Stimulated activated CD8-positive, alpha-beta memory T cell treated with anti-CD3 and anti-CD28 coated beads, Interleukin-15, amount 100 ng/mL, for 24 hours (primary cell): ENCODE measurements around the gene NOS1.
"Not testable (repeated sequence)": the region's sequence is repeated elsewhere in the genome, so short reads cannot be mapped to it uniquely, and the experiment has no call there.

Source experiments
- DNase-seq: peaks from one replicate; pipeline ENCODE4 v3.0.0-alpha.2; 2020; ENCODE audit warnings: low read depth

Gene NOS1

GRCh38 chr12:117361347-117361751 is at the start of gene NOS1:
Gene NOS1, minus strand, starts transcription at chr12:117361626. Its CDS starts 30,557 bp downstream, at chr12:117331069.
- no peak for DNase-seq

GRCh38 chr12:117409286-117409685 is 47.9 kb upstream of the NOS1 start:
- no peak for DNase-seq

GRCh38 chr12:117408161-117408791 is 46.9 kb upstream of the NOS1 start:
- no peak for DNase-seq

- no peak for DNase-seq
Measured at GRCh38 chr12:117404940-117405339, 43.5 kb upstream of the NOS1 start.

DNA sequence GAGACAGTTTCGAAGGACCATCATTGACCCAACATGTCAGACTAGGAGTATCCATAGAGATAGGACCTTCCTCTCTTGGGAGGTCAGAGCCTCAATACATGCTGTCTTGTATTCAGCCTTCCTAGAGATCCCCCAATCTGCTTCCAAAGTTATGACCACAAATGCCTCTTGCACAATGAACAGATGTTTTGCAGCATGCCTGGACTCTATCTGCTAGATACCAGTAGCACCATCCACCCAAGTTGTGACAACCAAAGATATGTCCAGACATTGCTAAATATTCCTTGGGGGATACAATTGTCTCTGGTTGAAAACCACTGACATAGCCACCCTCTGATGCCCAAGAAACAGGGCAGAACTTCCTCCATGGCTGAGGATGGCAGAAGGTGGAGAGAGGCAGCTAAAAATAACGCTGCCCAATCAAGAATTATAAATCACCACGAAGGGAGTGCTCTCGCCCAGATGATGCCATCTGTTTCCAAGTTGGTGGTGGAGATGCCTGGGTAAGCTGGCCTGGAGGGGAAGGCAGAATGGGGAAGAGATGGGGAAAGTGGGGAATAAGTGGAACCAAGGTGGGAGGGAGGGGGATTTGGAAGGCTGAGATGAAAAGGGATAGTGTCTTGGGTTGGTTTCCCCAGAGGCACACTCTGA is 42.9 kb upstream of the NOS1 start:
- DNase-seq = no peak

DNA sequence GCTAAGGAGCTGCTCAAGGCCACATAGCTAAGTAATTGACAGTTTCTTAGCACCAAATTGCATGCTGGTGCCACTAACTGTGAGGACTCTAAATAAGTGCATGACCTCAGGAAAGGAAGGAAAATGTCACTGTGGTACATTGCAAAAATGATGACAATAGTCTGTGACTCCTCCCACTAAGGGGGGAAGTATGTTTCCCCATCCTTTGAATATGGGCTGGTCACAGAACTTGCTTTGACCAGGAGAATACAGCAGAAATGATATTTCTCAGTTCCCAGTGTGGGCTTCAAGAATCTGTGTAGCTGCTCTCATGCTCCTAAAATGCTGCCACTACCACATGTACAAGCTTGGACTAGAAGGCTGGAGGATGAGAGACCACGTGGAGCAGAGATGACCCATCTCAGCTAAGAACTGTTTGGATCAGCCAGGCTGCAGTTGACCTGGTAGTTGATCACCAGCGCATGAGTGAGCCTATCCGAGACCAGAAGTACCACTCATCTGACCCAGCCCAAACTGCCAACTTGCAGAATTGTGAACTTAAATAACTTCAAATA is 42.2 kb upstream of the NOS1 start:
- no peak for DNase-seq

- DNase-seq = no peak
Measured at GRCh38 chr12:117402363-117402762, 40.9 kb upstream of the NOS1 start.

DNA sequence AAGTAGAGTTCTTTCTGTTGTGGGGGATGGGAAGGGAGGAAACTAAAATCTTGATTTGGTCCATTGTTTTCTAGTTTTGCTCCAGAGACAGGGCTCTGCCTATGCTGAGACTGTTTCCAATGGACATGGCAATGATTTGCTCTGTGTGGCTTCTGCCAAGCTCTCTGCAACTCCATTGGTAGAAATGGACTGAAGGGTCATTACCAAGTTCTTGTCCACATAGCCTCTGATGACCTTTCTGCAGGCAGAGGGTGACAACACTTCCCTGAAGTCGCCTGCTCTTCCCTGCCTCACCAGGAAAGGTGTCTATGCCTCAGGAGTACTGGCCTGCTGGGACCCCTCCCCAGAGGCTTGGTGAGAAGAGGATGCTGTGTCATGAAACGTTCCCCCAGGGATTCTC is 39.5 kb upstream of the NOS1 start:
- DNase-seq = no peak

DNA sequence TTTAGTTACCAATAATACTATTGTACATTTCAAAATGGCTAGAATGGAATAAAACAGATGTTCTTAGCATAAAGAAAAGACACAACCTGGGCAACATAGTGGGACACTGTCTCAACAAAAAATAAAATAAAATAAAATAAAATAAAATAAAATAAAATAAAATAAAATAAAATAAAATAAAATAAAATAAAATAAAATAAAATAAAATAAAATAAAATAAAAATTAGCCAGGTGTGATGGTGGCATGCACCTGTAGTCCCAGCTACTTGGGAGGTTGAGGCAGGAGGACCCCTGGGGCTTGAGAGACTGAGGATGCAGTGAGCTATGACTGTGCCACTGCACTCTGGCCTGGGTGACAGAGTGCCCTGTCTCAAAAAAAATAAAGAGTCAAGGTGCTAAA is 37.1 kb upstream of the NOS1 start:
- not testable (repeated sequence) for DNase-seq

GRCh38 chr12:117395766-117396165 is 34.3 kb upstream of the NOS1 start:
- DNase-seq = no peak

- DNase-seq = no peak
Measured at GRCh38 chr12:117394491-117394890, 33.1 kb upstream of the NOS1 start.

- DNase-seq = no peak
Measured at GRCh38 chr12:117393656-117394055, 32.2 kb upstream of the NOS1 start.

DNA sequence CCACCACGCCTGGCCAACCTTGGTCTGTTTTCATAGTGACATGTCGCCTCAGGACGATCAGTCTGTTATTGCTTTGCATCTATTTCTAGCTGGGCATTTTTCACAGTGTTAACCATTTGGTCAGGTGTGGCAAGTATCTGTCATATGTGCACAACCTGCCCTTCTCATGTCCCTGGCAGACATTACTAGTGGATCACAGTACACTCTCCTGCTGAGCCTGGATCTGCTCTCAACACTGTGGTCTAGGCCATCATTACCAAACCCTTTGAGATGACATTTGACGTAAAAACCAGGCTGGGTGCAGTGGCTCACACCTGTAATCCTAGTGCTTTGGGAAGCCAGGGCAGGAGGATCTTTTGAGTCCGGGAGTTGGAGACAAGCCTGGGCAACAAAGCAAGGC is 29.4 kb upstream of the NOS1 start:
- DNase-seq = no peak

- DNase-seq = no peak
Measured at GRCh38 chr12:117388951-117389446, 27.6 kb upstream of the NOS1 start.

- no peak for DNase-seq
Measured at GRCh38 chr12:117387832-117388231, 26.4 kb upstream of the NOS1 start.

DNA sequence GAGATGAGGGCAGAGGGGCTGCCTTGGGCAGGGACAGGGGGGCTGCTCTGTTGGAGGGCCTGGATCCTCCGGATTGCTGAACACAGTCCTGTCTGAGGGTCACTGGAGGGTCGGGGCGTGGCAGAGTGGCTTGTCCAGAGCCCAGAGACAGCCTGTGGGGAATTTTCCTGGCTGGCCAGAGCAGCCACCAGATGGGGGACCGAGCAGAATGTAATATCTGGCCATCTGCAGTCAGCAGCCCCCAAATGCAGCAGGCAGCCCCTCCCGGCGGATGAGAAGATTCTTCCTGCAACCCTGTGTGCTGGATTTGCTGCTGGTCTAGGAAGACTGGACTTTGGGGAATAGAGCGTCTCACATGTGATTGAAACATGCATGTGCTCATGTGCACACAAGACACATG is 23.3 kb upstream of the NOS1 start:
- DNase-seq = no peak

GRCh38 chr12:117380083-117380482 is 18.7 kb upstream of the NOS1 start:
- DNase-seq = no peak

- DNase-seq = no peak
Measured at GRCh38 chr12:117377758-117378157, 16.3 kb upstream of the NOS1 start.

DNA sequence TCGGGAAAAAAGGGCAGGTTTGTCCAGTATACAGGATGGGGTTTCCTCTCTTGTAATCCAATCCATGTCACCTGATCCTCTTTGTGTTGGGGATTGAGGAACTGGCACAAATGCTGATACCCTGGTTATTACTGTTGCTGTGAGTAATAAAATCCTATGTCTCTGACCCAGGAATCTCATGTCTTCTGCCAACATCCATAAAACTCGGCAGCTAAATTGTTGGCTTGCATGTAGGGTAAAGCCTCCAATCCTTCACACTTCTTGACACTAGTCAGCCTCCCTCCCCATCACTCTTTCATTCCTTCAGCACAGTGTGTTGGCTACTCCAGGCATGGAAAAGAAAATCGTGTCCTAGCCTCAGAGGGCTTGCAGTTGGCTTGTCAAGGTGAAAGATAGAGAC is 9.2 kb upstream of the NOS1 start:
- no peak for DNase-seq

DNA sequence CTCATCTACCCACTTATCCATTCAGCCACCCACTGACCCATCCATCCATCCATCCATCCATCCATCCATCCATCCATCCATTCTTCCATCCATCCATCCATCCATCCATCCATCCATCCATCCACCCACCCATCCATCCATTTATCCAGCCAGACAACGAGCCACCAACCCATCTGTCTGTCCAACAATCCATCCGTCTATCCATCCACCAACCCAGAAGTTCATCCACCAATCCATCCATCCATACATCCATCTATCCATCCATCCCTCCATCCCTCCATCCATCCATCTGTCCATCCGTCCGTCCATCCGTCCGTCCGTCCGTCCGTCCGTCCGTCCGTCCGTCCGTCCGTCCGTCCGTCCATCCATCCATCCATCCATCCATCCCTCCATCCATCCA is 8.6 kb upstream of the NOS1 start:
- not testable (repeated sequence) for DNase-seq

DNA sequence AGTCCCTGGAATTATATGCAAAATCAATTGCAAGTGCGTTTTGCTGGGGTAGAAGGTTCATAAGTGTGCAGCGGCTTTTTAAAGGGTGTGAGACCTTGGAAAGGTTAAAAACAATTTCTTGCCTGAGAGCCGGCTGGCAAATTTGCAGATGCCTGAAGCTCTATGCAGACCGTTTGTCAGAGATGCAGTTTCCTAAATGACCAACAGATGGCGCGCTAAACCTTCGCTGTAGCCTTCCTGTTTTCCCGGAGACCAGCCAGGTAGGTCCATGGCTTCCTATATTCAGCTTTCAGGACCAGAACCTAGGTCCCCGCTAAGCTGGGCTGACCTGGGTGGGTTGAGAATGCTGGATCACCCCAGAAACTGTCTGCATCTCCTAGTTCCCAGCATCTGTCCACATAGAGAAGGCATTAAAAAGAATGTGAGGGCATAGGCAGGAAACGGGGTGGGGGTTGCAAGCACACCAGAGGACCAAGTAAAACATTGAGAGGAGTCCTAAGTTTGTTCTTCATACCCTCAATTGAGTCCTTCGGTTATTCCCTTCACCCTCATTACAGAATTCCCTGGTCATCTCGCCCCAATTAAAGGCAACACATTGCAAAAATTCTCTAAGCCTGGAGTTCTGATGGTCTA is 5.7 kb upstream of the NOS1 start:
- DNase-seq = peak; percentile 23

GRCh38 chr12:117365049-117365616 is 3.7 kb upstream of the NOS1 start:
- DNase-seq = no peak
